Measurements from ENCODE around the gene CXCL12. TPM values are rescaled to one million over a fixed set of nuclear protein-coding genes. Genes with fewer than 3 reads are reported as not detected.

The CXCL12 gene
- total RNA-seq, 1 donor from 2014 or later: 40.8 TPM

DNA sequence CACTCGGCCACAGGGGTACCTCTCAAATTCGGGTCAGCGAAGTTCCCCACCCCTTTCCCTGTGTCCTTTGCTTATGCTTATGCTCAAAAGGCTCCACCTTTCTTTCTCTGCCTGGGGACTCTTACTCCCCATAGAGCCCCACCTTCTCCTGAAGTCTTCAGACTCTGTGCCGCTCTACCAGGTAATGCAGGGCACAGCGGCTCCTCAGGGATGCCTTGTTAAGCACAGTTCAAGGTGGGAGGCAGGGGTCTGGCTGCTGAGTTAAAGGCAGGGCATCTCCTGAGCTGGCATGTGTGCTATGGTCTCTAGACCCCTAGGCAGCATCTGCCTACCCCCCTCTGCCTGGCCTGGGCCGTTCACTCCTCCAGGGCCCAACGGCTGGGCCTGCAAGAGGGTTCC, 3.0 kb upstream of the CXCL12 start:
- Histone ChIP-seq H3K27me3 (peaks cover 30% of the 10 kb centered on the region), H3K4me3 (no peak overlapping the region), H3K27ac (no peak overlapping the region), H3K36me3 (no peaks in the 10 kb centered on the region), H3K9me3 (no peaks in the 10 kb centered on the region), H3K4me1 (peaks cover 12% of the 10 kb centered on the region)
- DNase-seq (peak; percentile 20), ATAC-seq (no peak)
- TF ChIP-seq, protein P1, sequence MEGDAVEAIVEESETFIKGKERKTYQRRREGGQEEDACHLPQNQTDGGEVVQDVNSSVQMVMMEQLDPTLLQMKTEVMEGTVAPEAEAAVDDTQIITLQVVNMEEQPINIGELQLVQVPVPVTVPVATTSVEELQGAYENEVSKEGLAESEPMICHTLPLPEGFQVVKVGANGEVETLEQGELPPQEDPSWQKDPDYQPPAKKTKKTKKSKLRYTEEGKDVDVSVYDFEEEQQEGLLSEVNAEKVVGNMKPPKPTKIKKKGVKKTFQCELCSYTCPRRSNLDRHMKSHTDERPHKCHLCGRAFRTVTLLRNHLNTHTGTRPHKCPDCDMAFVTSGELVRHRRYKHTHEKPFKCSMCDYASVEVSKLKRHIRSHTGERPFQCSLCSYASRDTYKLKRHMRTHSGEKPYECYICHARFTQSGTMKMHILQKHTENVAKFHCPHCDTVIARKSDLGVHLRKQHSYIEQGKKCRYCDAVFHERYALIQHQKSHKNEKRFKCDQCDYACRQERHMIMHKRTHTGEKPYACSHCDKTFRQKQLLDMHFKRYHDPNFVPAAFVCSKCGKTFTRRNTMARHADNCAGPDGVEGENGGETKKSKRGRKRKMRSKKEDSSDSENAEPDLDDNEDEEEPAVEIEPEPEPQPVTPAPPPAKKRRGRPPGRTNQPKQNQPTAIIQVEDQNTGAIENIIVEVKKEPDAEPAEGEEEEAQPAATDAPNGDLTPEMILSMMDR (IDR thresholded peaks at IDR 0.05): no peak
- intact Hi-C loops (cut with DNase I): loop anchor here (5.0 kb wide), 1 partner anchor 716 kb away; no protein-coding TSS in a partner anchor

- Histone ChIP-seq H3K4me1 (peaks cover 12% of the 10 kb centered on the region), H3K36me3 (no peaks in the 10 kb centered on the region), H3K4me3 (no peak overlapping the region), H3K27ac (no peak overlapping the region), H3K9me3 (no peaks in the 10 kb centered on the region), H3K27me3 (peaks cover 32% of the 10 kb centered on the region)
- peak; percentile 89 for ATAC-seq
- intact Hi-C loops (cut with DNase I): loop anchor here (5.0 kb wide), 1 partner anchor 714 kb away; no protein-coding TSS in a partner anchor
- TF ChIP-seq, protein P1 (IDR thresholded peaks at IDR 0.05): peak; percentile 90
- peak; percentile 77 for DNase-seq
Measured at GRCh38 chr10:44386546-44387052, 1.7 kb upstream of the CXCL12 start.

- H3K4me3 ChIP-seq: peak overlapping the region; percentile 56
- H3K27ac ChIP-seq: no peak overlapping the region
- TF ChIP-seq, protein P1 (IDR thresholded peaks at IDR 0.05): no peak
- ATAC-seq (no peak), DNase-seq (peak; percentile 63)
- peaks cover 32% of the 10 kb centered on the region for H3K27me3 ChIP-seq
- H3K36me3 ChIP-seq: no peaks in the 10 kb centered on the region
- intact Hi-C loops (cut with DNase I): loop anchor here (5.0 kb wide), 1 partner anchor 714 kb away; no protein-coding TSS in a partner anchor
- H3K4me1 ChIP-seq: peaks cover 12% of the 10 kb centered on the region
- H3K9me3 ChIP-seq: no peaks in the 10 kb centered on the region
Measured at GRCh38 chr10:44385696-44386441, 972 bp upstream of the CXCL12 start.

DNA sequence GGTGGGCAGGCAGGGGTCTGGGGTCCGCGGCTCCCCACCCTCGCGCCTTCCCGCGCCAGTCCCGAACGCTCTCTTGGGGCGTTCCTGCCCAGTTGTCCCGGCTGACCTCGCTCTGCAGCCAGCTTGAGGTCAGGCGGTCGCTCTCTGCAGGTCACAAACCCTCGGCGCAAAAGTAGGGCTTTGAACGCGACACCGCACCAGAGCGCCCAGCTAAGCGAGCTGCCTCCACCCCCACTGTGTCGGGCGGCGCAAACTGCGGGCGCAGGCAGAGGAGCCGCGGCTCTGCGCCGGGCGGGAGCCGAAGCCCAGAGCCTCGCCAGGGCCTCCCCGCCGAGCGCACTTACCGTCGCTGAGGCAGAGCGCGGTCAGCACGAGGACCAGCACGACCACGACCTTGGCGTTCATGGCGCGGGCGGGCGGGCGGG, 284 bp downstream of the CXCL12 start:
- peaks cover 12% of the 10 kb centered on the region for H3K4me1 ChIP-seq

DNA sequence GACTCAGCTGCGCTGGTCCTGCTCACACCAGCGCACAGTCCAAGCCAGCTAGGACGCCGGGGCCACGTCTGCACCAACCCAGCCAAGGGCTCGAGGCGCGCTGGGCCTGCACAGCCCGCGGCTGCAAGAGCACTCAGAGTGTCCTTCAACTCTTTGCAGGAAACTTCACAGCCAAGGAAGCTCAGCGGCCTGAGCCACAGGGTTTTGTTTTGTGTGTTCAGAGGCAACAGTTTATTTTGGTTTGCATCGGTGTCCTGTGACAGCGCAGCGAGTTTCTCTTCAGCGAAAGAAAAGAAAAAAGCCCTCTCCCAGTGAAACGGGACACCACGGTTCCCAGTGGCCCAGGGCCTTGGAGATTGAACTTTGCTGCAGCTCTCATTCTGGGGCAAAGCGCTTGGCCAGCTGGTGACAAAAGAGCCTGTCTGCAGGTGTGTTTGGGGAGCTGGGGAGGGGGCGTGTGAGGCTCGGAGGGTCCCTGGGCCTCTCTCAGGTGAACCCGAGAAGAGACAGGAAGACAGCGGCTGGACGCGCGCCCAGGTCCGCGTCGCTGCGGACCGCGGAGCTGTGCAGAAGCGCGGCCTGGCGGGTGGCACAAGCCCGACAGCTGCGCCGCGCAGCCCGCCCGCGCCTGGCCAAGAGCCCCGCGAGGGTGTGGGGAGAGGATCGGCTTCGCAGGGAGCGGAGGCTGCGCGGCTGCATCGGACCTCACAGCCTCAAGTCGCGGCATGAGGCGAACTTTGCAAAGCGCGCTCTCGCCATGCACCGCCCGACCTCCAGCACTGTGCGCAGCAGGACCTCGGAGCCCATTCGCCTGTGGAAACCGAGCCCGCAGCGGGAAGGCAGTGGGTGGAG, 922 bp downstream of the CXCL12 start:
- peak; percentile 7 for ATAC-seq

More for the DNA sequence above, 284 bp downstream of the CXCL12 start:
- Histone ChIP-seq H3K9me3 (no peaks in the 10 kb centered on the region), H3K27me3 (peaks cover 32% of the 10 kb centered on the region), H3K36me3 (no peaks in the 10 kb centered on the region), H3K27ac (peak overlapping the region; percentile 42), H3K4me3 (peak overlapping the region; percentile 56)
- TF ChIP-seq, protein P1 (IDR thresholded peaks at IDR 0.05): no peak
- ATAC-seq: peak; percentile 3
- DNase-seq: peak; percentile 65
- intact Hi-C loops (cut with DNase I): loop anchor here (5.0 kb wide), 1 partner anchor 712 kb away; no protein-coding TSS in a partner anchor

More for the DNA sequence above, 922 bp downstream of the CXCL12 start:
- DNase-seq: peak; percentile 62
- Histone ChIP-seq H3K4me3 (peak overlapping the region; percentile 56), H3K27ac (peak overlapping the region; percentile 42), H3K36me3 (no peaks in the 10 kb centered on the region), H3K9me3 (no peaks in the 10 kb centered on the region), H3K4me1 (peaks cover 12% of the 10 kb centered on the region), H3K27me3 (peaks cover 32% of the 10 kb centered on the region)
- TF ChIP-seq, protein P1 (IDR thresholded peaks at IDR 0.05): no peak
- intact Hi-C loops (cut with DNase I): no loop called here
